ENCODE data around the gene OTOG.
A peak's percentile ranks its signal among the peaks of the same experiment; 100 is the strongest.

The OTOG gene

DNA sequence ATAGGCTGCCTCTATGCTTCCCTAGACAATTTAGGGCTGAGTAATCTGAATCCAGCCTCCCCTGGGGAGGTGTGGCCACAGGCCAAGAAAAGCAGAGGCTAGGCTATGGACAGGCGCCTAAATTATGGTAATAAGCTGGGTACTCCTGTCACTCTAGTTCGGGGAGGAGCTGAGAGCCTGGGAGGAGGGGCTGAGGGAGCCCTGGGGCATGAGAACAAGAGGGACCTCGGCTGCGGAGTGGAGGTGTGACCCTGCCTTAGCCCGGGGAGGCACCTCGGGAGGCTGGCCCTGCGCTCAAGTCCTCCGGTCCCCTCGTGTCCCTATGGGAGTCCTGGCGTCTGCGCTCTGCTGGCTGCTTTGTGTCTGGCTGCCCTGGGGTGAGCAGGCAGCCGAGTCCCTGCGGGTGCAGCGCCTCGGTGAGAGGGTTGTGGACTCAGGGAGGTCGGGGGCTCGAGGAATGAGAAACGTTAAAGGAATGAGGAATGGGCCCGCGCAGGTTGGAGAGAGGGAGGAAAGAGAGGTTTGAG is at the start of gene OTOG:
TSS of gene OTOG (plus strand) at position 209 of the 527 bp plus-strand sequence. CDS start at position 323, 114 bp downstream.
- no peak for DNase-seq (ENCODE audit: low spot score)

- DNase-seq (ENCODE audit: low spot score), result no peak
Measured at GRCh38 chr11:17498058-17498457, 49.0 kb upstream of the OTOG start.

- DNase-seq (ENCODE audit: low spot score), result no peak
Measured at GRCh38 chr11:17498475-17498874, 48.6 kb upstream of the OTOG start.

DNA sequence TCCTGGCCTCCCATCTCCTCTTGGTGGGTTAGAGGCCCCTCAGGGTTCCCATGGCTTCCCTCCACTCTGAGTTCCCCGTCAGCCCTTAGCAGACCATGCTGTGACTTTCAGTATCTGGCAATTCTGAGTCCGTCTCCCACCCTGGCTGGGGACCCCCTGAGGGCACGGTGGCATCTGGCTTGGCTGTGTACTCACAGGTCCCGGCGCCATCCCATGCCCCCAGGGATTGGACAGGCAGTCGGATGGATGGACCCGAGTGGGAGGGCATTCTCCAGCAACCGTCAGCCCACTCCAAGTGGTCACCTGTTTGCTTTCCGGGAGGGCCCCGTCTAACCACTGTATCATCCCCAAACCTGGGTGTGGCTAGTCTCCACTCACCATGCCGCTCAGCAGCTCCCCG is 46.4 kb upstream of the OTOG start:
- no peak for DNase-seq (ENCODE audit: low spot score)

- DNase-seq (ENCODE audit: low spot score), result no peak
Measured at GRCh38 chr11:17502630-17503029, 44.4 kb upstream of the OTOG start.

GRCh38 chr11:17504330-17505107 is 42.5 kb upstream of the OTOG start:
- peak; percentile 72 for DNase-seq (ENCODE audit: low spot score)

GRCh38 chr11:17505146-17505545 is 41.9 kb upstream of the OTOG start:
- no peak for DNase-seq (ENCODE audit: low spot score)

- no peak for DNase-seq (ENCODE audit: low spot score)
Measured at GRCh38 chr11:17506314-17506713, 40.7 kb upstream of the OTOG start.

DNA sequence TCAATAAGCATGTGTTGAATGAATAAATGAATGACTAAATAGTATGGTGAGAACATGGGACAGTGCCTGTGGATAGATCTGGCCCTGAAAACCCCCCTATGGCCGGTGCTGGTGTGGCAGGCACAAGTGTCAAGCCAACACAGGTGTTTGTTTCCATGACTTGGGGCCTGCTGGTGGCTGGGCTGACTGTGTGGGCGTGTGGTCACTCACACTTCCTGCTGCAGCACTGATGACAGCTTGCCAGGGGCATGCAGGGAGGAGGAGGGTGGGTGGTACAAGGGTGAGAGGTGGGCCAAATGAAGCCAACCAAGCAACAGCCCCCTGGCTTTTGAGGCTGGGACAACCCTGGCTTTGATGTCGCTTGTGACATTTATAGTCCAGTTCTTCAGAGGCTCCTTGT is 40.1 kb upstream of the OTOG start:
- no peak for DNase-seq (ENCODE audit: low spot score)

GRCh38 chr11:17507773-17508172 is 39.3 kb upstream of the OTOG start:
- no peak for DNase-seq (ENCODE audit: low spot score)

GRCh38 chr11:17508306-17508705 is 38.8 kb upstream of the OTOG start:
- DNase-seq (ENCODE audit: low spot score), result no peak

GRCh38 chr11:17508791-17509190 is 38.3 kb upstream of the OTOG start:
- DNase-seq (ENCODE audit: low spot score), result peak; percentile 52

DNA sequence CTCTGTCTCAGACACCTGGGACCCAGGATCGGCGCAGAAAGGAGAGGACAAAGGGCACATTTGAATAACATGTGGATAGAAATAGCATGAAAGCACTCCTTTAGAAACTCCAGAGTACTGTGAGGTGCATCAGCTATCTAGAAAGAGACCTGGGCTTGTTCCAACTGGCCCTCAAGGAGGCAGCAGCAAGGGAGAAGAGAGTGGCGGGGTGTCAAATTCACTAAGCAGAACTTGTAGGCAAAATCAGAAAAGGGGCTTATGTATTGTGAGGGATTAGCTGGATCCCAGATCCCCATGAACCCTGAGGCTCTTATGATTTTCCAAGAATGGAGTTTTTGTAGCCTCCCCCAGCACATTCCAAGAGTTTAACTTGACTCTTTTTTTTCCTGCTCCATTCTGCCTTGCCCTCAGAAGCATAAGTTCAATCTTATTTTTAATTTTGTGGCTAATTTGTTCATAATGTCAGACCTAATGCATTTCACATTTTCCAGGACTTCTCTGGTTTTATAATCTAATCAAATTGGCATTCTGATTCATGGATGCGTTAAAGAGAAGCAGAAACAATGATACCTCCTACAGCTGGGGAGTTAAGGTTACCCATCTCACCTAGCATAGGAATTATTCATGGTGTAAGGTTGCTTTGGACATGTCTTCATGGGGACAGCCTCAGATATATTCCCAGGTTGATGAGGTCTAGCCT is 36.4 kb upstream of the OTOG start:
- no peak for DNase-seq (ENCODE audit: low spot score)

- DNase-seq (ENCODE audit: low spot score), result no peak
Measured at GRCh38 chr11:17511571-17511970, 35.5 kb upstream of the OTOG start.

DNA sequence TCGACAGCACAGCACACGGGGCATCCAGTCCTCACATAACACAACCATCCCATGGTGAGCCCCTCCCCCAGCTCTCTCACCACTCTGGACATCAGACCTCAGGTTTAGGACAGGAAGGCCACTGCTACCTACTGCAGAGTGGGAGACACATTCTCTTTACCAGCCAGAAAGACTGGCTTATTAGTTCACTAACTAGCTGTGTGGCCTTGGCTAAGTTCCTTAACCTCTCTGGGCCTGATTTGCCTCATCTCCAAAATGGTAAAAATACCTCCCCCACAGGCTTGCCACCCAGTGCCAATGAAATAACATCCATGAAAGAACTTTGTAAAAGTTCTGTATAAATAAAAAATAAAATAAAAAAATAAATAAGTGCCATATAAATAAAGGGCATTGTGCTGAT is 35.0 kb upstream of the OTOG start:
- no peak for DNase-seq (ENCODE audit: low spot score)

DNA sequence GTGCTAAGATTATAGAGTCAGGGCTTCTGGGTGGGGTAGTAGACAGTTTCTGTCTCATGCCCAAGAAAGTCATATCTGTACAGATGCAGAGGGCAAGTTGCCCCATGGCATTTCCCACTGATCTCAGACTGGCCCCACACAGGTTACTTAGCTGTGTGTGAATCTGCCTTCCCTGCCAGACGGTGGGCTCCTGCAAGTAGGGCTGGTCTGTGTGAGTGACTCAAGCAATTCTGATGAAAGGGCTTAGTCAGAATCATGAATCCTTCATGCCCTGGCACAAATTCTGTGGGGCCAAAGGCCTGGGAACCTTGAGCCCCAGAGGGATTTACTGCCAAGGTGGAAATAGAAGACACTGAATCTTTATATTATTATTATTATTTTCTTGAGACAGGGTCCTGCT is 33.2 kb upstream of the OTOG start:
- no peak for DNase-seq (ENCODE audit: low spot score)

GRCh38 chr11:17514476-17514875 is 32.6 kb upstream of the OTOG start:
- no peak for DNase-seq (ENCODE audit: low spot score)

GRCh38 chr11:17515443-17516176 is 31.4 kb upstream of the OTOG start:
- no peak for DNase-seq (ENCODE audit: low spot score)

- DNase-seq (ENCODE audit: low spot score), result no peak
Measured at GRCh38 chr11:17516551-17517150, 30.4 kb upstream of the OTOG start.

DNA sequence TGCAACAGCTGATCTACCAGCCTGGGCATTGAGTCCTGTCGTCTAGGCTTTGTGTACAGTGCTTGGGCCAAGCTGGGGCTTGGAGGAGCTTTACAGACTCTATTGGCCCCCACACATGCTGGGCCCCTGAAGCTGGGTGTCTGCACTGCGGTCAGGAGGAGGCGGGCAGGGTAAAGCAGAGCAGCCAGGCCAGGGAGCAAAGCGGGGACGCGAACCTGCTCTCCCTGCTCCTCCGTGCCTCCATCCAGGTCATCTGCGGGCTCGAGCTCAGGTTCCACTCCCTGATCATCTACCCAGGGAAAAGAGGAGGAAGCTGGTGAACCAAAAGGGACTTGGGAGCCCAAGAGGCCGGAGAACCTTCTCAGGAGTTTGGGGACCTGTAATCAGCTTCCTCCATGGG is 29.9 kb upstream of the OTOG start:
- no peak for DNase-seq (ENCODE audit: low spot score)

DNA sequence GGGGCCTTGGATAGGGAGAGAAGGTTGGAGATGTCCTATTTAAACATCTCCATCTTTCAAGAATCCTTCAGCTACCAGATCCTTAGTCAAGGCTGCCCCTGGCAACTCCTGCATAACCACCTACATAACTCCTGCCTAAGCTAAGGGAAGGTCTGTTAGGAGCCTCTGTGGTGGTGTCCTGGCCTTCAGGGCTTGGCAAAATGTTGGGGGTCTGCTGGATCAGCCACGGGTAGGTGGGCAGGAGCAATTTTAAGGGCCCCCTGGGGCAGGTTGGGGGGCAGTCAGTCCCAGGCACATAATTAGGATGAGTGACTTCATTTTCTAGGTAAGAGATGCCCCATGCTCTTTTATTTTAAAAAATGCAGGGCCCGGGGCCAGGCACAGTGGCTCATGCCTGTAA is 28.7 kb upstream of the OTOG start:
- no peak for DNase-seq (ENCODE audit: low spot score)
